Astrocyte (in vitro differentiated cells and primary cell): ENCODE results near the gene ANKRD36B.
"Not testable (repeated sequence)": the region's sequence is repeated elsewhere in the genome, so short reads cannot be mapped to it uniquely, and the experiment has no call there.

Source experiments
- CTCF ChIP-seq: IDR thresholded peaks from 2 replicates; pipeline ENCODE4 v1.5.1; 2011; ENCODE audit warnings: low read depth, mild to moderate bottlenecking, inconsistent platforms, low read length, moderate library complexity; ENCODE audit not compliant: insufficient read depth
- EZH2 ChIP-seq: IDR thresholded peaks from 2 replicates; pipeline ENCODE4 v1.6.1; 2012; ENCODE audit warnings: mild to moderate bottlenecking, low read length, inconsistent platforms; ENCODE audit not compliant: insufficient read depth

DNA sequence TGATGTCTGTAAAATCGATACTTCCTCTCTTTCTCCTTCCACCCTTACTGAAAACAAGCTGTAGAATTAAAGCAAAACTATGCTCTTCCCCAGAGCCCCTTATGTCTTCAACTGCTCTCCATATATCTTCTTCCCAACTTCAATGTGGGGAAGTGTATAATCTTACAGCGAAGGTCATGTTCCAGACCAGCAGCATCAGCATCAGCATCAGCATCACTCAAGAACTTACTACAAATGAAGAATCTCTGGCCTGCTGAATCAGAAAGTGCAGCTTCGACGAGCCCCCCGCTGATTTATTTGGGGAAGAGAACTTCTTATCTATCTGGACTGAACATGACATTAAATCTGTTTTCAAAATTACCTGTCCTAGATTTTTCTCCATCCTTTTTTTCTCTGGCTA, 40.6 kb downstream of the ANKRD36B start:
- not testable (repeated sequence) for TF ChIP-seq CTCF, EZH2
